Loucy (cell line): Measurements from ENCODE around the gene SRPK1.

Source experiments
- H2AFZ ChIP-seq: fragments of 200-600 bp; sonication (generic); 2 replicates; pipeline ENCODE4 v1.6.0; 2016; ENCODE audit warnings: antibody characterized with exemption, mild to moderate bottlenecking, low read length, moderate library complexity
- H3F3A ChIP-seq: fragments of 200-600 bp; 2 replicates; pipeline ENCODE4 v1.6.0; 2016; ENCODE audit warnings: antibody characterized with exemption, low read depth, mild to moderate bottlenecking
- H3K27me3 ChIP-seq: fragments of 200-600 bp; sonication (generic); 2 replicates; pipeline ENCODE4 v1.6.1; 2014; ENCODE audit warnings: low read length, mild to moderate bottlenecking; ENCODE audit not compliant: insufficient read depth, poor library complexity, severe bottlenecking
- H3K36me3 ChIP-seq: fragments of 200-600 bp; sonication (generic); 2 replicates; pipeline ENCODE4 v1.6.1; 2016; ENCODE audit warnings: low read length; ENCODE audit not compliant: insufficient read depth
- H3K4me1 ChIP-seq: fragments of 200-600 bp; sonication (generic); 2 replicates; pipeline ENCODE4 v1.5.1; 2014; ENCODE audit warnings: low read length, mild to moderate bottlenecking; ENCODE audit not compliant: insufficient read depth, poor library complexity, severe bottlenecking
- H3K4me2 ChIP-seq: fragments of 200-600 bp; sonication (generic); 2 replicates; pipeline ENCODE4 v1.6.0; 2014; ENCODE audit warnings: antibody characterized with exemption, low read length, low read depth, mild to moderate bottlenecking; ENCODE audit not compliant: poor library complexity, severe bottlenecking
- H3K4me3 ChIP-seq: fragments of 200-600 bp; sonication (generic); 2 replicates; pipeline ENCODE4 v1.5.1; 2014; ENCODE audit warnings: low read length, mild to moderate bottlenecking, mixed read lengths; ENCODE audit not compliant: poor library complexity, severe bottlenecking
- H3K79me2 ChIP-seq: fragments of 200-600 bp; sonication (generic); 2 replicates; pipeline ENCODE4 v1.6.1; 2014; ENCODE audit warnings: low read length; ENCODE audit not compliant: insufficient read depth
- H3K9ac ChIP-seq: fragments of 200-600 bp; sonication (generic); 2 replicates; pipeline ENCODE4 v1.6.0; 2014; ENCODE audit warnings: mild to moderate bottlenecking, low read depth, low read length, moderate library complexity; ENCODE audit not compliant: poor library complexity, severe bottlenecking
- H3K9me2 ChIP-seq: fragments of 200-600 bp; sonication (generic); replicated peaks from 2 replicates; pipeline ENCODE4 v1.6.1; 2016; ENCODE audit warnings: low read depth, low read length, mixed read lengths
- H3K9me3 ChIP-seq: fragments of 200-600 bp; sonication (generic); 2 replicates; pipeline ENCODE4 v1.6.1; 2014; ENCODE audit warnings: mild to moderate bottlenecking, antibody characterized with exemption, low read length, low read depth; ENCODE audit not compliant: insufficient read depth
- H4K20me1 ChIP-seq: fragments of 200-600 bp; sonication (generic); 2 replicates; pipeline ENCODE4 v1.6.0; 2014; ENCODE audit warnings: antibody characterized with exemption, low read length, mild to moderate bottlenecking; ENCODE audit not compliant: insufficient read depth, poor library complexity, severe bottlenecking
- CTCF ChIP-seq: fragments of 200-600 bp; sonication (generic); conservative IDR thresholded peaks from 2 replicates; pipeline ENCODE4 v1.5.1; 2014; ENCODE audit warnings: mild to moderate bottlenecking, antibody characterized with exemption, low read length
- EZH2phosphoT487 ChIP-seq: fragments of 200-600 bp; IDR thresholded peaks from 2 replicates; pipeline ENCODE4 v1.6.1; 2018; ENCODE audit warnings: antibody characterized with exemption, mild to moderate bottlenecking, moderate library complexity, borderline replicate concordance

Gene SRPK1

GRCh38 chr6:35850208-35850607, 70.7 kb downstream of the SRPK1 start:
- no peak overlapping the region for H3K9ac ChIP-seq
- H3K4me3 ChIP-seq: no peak overlapping the region
- H3K36me3 ChIP-seq: peaks cover 86% of the 10 kb centered on the region
- no peaks in the 10 kb centered on the region for H3K27me3 ChIP-seq
- no peaks in the 10 kb centered on the region; the same call in 1 of the 2 replicates for H3K79me2 ChIP-seq
- peaks cover 5% of the 10 kb centered on the region; the same call in 1 of the 2 replicates for H3K9me3 ChIP-seq
- TF ChIP-seq EZH2phosphoT487 (no peak), CTCF (no peak)
- H4K20me1 ChIP-seq: no peaks in the 10 kb centered on the region
- H3K9me2 ChIP-seq: no peaks in the 10 kb centered on the region
- H3K4me1 ChIP-seq: no peaks in the 10 kb centered on the region
- H3F3A ChIP-seq: no peaks in the 10 kb centered on the region
- no peak overlapping the region for H3K4me2 ChIP-seq
- no peak overlapping the region for H2AFZ ChIP-seq

GRCh38 chr6:35844290-35844689, 76.6 kb downstream of the SRPK1 start:
- no peak overlapping the region for H3K4me3 ChIP-seq
- peaks cover 86% of the 10 kb centered on the region for H3K36me3 ChIP-seq
- no peaks in the 10 kb centered on the region for H3K4me1 ChIP-seq
- no peak overlapping the region for H2AFZ ChIP-seq
- H3K4me2 ChIP-seq: no peak overlapping the region
- no peak for TF ChIP-seq CTCF
- TF ChIP-seq EZH2phosphoT487: no peak
- peaks cover 5% of the 10 kb centered on the region; the same call in 1 of the 2 replicates for H3K9me3 ChIP-seq
- no peaks in the 10 kb centered on the region for H3F3A ChIP-seq
- no peak overlapping the region for H3K9ac ChIP-seq
- no peaks in the 10 kb centered on the region for H4K20me1 ChIP-seq
- H3K9me2 ChIP-seq: no peaks in the 10 kb centered on the region
- no peaks in the 10 kb centered on the region for H3K27me3 ChIP-seq
- H3K79me2 ChIP-seq: no peaks in the 10 kb centered on the region; the same call in 1 of the 2 replicates

GRCh38 chr6:35842381-35842780, 78.5 kb downstream of the SRPK1 start:
- Histone ChIP-seq H3K27me3 (no peaks in the 10 kb centered on the region), H3K4me1 (no peaks in the 10 kb centered on the region), H2AFZ (no peak overlapping the region), H4K20me1 (no peaks in the 10 kb centered on the region), H3K36me3 (peaks cover 83% of the 10 kb centered on the region), H3K9ac (no peak overlapping the region), H3K9me3 (no peaks in the 10 kb centered on the region), H3K79me2 (no peaks in the 10 kb centered on the region), H3K4me2 (no peak overlapping the region), H3F3A (no peaks in the 10 kb centered on the region), H3K4me3 (no peak overlapping the region), H3K9me2 (no peaks in the 10 kb centered on the region)
- TF ChIP-seq EZH2phosphoT487 (no peak), CTCF (no peak)
